PC-3 (cell line): ENCODE results near the gene KRTAP11-1.

ENCODE experiments used
- EZH2phosphoT487 ChIP-seq: fragments of 300-600 bp; sonication (generic); IDR thresholded peaks from 2 replicates; pipeline ENCODE4 v1.6.1; 2018; ENCODE audit warnings: mild to moderate bottlenecking, antibody characterized with exemption, low read length, borderline replicate concordance
- TF ChIP-seq, protein P1 (sequence below): fragments of 300-600 bp; sonication (generic); conservative IDR thresholded peaks from 2 replicates; pipeline ENCODE4 v1.5.1; 2017; ENCODE audit warnings: antibody characterized with exemption, low read depth, mild to moderate bottlenecking, low read length

DNA sequence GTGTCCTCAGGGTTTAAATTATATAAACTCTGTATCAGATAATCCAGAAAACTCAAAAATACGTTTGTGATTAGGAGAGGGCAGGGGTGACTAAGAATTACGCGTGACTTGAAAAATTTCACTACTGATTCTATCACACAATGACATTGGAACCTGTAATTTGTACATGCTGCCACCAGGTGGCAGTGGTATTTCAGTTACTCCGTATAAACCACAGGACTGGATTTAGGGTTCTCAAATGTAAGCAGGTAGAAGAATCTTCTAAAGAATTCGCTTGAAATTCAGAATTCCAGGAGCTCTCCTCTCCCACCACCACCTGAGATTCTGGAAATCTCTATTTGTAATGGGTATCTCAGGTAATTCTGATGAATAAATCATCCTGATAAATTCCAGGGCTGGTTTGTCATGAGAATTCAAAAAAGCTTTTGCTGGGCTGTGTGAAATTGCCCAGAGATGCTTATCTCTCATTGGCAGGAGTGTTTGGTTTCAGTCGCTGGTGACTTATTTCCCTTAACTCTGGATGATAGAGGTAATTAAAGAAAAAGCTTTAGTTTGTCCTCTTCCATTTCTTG is 50.1 kb downstream of the KRTAP11-1 start:
- TF ChIP-seq, protein P1, sequence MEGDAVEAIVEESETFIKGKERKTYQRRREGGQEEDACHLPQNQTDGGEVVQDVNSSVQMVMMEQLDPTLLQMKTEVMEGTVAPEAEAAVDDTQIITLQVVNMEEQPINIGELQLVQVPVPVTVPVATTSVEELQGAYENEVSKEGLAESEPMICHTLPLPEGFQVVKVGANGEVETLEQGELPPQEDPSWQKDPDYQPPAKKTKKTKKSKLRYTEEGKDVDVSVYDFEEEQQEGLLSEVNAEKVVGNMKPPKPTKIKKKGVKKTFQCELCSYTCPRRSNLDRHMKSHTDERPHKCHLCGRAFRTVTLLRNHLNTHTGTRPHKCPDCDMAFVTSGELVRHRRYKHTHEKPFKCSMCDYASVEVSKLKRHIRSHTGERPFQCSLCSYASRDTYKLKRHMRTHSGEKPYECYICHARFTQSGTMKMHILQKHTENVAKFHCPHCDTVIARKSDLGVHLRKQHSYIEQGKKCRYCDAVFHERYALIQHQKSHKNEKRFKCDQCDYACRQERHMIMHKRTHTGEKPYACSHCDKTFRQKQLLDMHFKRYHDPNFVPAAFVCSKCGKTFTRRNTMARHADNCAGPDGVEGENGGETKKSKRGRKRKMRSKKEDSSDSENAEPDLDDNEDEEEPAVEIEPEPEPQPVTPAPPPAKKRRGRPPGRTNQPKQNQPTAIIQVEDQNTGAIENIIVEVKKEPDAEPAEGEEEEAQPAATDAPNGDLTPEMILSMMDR = peak; percentile 83
- no peak for TF ChIP-seq EZH2phosphoT487
